SH-SY5Y (cell line): Measurements from ENCODE around the gene ZNF22.

ENCODE experiments used
- GATA2 ChIP-seq: IDR thresholded peaks from 2 replicates; pipeline ENCODE4 v1.6.1; 2011; ENCODE audit warnings: mild to moderate bottlenecking, low read depth, low read length
- GATA3 ChIP-seq: IDR thresholded peaks from 2 replicates; pipeline ENCODE4 v1.6.1; 2011; ENCODE audit warnings: low read depth, mild to moderate bottlenecking, low read length, moderate library complexity

GRCh38 chr10:44977287-44978212, 23.2 kb upstream of the ZNF22 start:
- TF ChIP-seq GATA3 (no peak), GATA2 (no peak)
